ENCODE measurements around the gene ADAMTS5.

The ADAMTS5 gene

DNA sequence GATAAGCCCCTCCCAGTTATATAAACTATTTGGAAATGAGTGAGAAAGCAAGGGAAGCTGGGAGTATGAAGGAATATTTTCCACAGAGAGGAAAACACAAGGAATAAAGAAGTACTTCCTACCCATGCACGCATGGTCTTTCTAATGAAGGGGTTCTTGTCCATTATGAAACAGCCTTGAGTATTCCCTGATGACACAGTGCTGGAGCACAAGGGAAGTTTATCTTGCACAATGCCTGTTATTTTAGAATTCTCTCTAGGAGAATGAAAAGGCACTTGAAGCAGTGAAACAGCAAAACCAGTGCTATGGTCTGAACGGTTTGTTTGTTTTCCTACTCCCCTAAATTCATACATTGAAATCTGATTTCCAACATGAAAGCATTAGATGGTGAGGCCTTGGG is 83.1 kb downstream of the ADAMTS5 start:
- DNase-seq: no peak

DNA sequence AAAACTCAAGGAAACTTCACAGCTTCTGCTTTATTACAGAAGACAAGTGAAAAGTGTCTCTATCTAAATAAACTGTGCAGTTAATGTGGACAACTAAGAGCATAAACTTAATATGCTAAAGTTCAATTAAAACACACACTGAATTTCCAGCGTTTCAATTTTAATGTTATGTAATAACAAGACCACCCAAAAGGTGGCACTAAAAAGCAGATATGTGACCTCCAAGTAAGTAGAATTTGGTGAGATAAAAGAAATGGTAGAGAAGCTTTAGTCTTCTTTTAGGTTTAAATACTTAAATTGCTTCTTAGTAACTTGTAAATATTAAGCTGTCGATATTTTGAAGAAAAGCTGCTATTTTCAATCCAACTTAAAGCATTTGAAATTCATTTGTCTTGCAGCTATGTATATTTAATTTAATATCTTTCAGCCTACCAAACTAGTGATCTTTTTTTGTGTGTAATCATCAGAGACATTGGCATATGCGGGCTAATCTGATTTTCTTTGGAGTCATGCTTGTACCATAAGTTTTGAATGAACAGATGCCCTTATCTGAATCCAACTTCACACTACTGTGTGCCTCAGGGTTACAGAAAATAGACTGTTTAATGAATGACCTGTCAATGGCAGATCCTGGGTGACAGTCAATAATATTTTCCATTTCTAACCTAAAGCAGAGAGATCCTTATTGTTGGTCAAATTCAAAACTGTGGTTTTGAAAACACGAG is 85.2 kb downstream of the ADAMTS5 start:
- no peak for DNase-seq

DNA sequence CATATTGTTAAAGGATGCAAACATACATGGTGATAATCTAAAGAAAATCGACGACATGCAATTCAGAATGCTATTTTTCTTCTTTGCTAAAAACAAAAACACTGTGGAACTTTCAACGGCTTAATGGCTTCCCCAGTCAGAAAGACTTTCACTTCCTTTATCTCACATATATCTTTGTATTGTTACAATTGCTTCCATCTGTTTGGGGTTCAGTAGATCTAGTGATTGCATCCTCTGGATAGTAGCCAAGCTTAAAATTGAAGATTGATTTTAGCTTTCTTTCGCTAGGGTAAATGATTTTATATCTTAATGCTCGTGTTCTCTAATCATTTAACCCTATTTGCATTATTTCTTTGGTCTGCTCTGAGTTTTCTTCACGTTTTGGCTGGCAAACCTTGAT is 89.9 kb downstream of the ADAMTS5 start:
- no peak for DNase-seq

DNA sequence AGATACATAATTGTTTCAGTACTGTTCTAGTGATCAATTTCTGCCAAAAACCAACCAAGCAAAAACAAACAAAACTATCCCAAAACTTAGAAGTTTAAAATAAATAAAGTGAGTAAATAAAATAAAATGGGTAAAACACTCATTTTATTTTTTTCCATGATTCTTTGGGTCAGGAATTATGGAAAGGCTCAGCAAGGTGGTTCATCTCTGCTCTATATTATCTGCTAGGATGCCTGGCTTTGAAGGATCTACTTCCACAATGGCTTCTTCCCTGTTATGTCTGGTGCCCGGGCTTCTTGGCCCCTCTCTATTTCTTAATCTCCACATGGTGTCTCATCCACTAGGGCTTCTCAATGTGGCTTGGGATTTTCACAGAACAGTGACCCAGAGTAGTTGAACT is 92.5 kb downstream of the ADAMTS5 start:
- DNase-seq: no peak

Data from cortex of kidney (tissue), 1 donor.